GM19193 (cell line): ENCODE measurements around the gene SLC37A2.

Experiments
- POLR2A ChIP-seq: IDR thresholded peaks from 4 replicates; pipeline ENCODE4 v1.6.1; 2011; ENCODE audit not compliant: insufficient read depth, insufficient read length; ENCODE audit errors: extremely low read depth

Gene SLC37A2

DNA sequence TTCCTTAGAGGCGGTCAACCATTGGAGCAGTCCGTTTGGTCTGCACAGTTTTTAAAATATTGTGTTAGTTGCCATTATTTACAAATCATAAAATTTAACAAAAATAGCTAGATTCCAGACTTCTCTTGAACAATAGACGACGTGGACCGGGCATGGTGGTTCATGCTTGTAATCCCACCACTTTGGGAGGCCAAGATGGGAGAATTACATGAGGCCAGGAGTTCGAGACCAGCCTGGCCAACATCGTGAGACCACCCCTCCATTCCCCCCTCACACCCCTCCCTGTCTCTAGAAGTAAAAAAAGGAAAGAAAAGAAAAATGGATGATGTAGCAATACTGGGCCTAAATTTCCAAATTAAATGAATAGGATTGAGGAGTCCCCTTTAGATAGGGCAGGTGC, 965 bp downstream of the SLC37A2 start:
- no peak for TF ChIP-seq POLR2A

DNA sequence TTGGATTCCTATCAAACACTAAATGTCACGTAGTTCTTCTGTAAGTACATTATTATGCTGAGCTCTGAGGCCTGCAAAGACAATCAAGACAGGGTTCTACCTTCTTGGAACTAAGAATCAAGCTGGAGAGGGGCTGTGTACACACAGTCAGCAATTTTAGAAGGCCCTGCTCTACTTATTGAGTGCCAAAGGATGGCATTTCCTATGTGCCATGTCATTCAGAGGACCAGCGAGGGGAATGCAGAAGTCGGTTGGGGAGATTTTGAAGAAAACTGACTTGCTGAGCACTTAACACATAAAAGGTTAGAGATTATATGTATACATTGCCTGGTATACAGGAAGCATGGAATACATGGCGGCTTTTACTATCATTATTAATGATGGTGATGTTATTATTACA, 5.3 kb downstream of the SLC37A2 start:
- no peak for TF ChIP-seq POLR2A

DNA sequence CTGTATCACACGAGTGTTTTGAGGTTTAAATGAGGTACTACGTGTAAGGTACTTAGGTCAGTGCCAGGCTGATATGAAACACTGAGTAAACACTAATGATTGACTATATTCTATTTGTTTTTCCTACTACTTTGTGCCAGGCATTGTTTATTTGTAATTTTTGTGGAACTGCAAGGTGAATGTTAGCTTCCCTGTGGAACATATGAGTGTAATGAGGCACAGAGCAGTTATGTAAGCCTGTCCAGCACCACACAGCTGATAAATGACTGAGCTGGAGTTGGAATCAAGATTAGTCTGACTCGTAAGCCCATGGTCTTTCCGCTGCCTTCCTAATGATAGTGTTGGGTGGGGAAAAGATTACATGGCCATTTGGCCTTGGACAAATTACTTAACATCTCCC, 5.9 kb downstream of the SLC37A2 start:
- TF ChIP-seq POLR2A: no peak

DNA sequence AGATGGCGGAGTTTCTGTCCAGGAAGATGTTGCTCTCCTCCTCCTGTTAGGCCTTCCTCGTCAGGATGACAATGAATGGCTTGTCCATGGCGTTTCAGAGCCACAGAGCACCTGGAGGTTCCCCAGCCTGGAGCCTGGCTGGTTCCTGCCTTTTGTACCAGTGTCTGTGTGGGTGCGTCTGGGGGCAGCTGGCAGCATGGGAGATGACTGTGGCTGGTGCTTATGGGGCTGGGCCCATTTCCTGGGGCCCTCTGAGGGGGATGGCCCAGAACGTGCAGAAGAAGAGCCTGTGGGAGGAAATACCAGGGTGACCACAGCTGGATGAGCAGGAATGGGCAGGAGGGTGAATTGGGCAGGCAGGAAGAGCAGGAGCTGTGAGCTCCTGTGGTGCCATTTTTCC, 6.7 kb downstream of the SLC37A2 start:
- TF ChIP-seq POLR2A: no peak

DNA sequence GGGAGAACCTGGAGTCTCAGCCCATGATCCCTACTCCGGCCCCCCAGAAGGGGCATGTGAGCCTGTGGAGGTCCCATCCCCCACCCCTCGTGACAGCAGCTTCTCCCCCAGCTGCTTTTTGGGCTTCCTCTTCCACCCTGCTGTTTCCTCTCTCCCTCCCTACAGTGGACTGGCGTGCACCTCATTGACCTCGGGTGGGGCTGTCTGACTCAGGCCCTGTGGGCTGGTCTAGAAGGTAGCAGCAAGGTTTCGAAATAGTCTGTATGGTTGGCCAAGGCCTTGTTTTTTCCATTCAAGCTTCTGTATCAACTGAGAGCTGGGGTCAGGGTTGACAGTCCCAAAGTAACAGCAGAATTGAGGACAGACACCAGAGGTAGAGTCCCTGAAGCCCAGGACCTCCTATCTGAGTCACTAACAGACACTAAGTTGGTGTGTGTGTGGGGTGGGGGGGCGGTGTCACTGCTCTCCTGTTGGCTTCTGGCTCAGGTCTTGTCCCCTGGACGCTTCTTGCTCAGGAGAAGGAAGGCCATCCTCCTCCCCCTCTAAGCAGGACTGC, 7.7 kb downstream of the SLC37A2 start:
- TF ChIP-seq POLR2A: peak; percentile 56

DNA sequence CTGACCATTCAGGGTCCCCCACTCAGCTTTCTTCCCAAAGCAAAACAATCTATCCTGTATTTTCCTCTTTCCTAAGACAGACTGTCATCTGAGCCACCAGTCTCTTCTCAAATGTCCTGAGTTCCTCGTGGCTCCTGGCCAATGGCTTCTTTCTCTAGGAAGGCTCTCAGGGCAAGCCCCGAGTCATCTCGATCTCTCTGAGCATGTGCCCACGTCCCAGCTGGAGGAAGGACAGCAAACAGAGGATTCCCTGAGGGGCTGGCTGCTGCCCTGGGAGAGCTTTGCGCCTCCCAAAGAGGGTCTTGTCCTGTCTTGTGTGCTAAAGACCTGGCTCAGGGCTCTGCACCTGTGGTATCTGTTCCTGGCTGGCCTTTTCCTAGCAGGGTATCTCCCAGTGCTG, 8.3 kb downstream of the SLC37A2 start:
- no peak for TF ChIP-seq POLR2A

DNA sequence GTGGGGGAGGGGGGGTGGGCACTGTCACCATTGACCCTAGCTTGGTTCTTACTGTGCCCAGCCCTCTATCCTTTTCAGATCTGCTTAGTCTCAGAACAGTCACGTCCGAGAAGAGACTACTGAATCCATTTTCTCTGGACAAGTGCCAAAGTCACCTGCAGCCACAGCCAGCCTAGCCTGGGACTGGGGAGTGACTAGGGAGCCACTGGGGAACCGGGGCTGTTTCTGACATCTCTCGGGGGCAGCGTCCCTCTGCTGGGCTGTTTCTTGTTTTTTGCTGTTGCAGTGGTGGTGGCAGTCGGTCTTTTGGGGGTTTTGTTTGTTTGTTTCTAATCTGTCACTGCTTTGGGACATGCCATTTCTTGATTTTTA, 8.7 kb downstream of the SLC37A2 start:
- no peak for TF ChIP-seq POLR2A

DNA sequence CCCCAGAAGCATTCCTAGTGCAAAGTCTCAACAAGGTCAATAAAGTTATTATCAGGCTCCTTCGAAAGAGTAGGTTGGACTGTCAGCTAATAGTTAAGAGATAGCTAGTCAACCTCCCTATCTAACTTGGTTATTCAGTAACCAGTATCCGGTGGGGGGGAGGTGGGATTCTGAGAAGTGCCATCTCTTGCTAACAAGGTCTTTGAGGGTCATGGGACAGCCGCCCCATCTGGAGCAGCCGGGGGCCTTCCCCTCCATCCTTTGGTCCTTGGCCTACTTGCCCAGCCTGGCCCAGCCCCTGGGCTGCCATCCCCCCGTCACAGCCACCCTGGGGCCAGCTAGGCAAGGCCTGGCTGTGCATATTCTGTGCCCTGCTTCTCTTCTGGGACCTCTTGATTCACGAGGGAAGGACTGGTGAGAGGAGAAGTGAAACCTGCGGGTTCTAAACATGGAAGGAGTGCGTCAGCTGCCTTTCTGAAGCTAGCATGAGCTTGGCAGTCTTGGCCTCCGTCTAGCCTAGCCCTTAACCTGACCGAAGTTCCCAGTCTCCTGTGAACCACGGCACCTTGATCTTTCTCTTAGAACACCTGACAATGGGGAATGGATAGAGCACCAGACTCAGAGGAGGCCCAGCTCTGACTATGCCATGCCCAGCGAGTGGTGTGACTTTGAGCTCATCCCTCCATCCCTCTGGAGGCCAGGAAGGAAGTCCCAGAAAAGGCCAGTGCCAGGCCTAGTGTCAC, 9.3 kb downstream of the SLC37A2 start:
- TF ChIP-seq POLR2A: peak; percentile 61

DNA sequence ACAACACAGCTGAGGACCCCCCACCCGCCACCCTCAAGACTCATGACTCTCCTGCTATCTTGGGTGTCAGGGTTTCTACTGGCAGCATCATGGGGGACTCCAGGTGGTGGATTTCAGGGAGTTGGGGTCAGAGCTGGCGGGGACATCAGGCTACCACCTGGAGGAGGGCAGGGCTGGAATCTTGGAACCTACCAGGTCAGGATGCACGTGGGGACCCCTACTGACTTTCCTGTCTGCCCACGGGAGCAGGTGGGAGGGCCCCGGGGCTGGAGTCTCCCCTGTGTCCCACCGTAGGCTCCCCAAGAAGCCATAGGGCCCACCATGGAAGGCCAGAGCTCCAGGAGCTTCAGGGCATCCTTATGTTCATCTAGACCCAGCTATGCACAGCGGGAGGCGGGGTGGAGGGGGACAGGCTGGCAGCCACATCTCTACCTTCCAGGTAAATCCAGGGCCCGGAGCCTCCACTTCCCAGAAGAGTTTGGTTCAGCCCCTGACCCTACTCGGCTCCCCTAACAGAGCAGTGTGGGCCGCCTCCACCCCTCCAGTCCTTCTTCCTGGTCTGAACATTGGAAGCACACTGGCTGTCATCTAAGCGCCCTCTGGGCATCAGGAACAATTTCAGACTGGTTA, 10.0 kb downstream of the SLC37A2 start:
- no peak for TF ChIP-seq POLR2A

DNA sequence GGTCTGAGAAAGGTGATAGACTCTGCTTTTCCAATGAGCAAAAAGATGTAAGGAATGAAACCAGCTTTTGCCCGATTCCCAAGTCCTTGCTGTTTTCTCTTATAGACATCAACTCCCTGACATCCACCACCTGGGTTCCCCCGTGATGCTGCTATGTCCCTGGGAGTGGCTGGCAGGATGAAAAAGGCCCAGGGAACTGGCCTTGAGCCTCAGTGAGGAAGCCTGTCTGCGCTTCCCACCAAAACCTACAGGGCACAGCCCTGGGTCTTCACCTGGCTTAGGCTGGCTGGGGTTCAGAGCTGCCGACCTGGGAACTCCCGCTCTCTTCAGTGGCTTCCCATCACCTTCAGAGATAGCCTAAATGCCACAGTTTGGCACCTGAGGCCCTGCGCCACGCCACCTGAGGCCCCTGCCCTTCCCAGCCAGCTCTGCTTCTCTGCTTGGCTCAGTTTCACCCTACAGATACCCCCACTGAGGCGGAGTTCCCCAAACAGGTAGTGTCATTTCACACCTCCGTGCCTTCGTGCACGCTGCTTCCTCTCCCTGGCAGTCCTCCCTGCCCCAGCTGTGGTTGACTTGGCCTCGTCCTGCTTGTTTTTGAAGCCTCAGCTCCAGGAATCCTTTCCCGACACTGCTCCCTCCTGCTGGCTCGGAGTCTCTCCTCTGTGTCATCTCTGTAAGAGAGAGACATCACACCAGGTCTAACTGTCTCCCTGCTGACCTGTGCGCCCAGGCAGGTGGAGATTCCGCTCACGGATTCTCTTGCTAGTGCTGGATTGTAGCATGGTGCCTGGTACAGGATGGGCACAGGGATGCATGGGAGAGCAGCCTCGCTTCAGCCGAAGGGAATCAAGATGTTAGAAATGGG, 10.7 kb downstream of the SLC37A2 start:
- TF ChIP-seq POLR2A: no peak

DNA sequence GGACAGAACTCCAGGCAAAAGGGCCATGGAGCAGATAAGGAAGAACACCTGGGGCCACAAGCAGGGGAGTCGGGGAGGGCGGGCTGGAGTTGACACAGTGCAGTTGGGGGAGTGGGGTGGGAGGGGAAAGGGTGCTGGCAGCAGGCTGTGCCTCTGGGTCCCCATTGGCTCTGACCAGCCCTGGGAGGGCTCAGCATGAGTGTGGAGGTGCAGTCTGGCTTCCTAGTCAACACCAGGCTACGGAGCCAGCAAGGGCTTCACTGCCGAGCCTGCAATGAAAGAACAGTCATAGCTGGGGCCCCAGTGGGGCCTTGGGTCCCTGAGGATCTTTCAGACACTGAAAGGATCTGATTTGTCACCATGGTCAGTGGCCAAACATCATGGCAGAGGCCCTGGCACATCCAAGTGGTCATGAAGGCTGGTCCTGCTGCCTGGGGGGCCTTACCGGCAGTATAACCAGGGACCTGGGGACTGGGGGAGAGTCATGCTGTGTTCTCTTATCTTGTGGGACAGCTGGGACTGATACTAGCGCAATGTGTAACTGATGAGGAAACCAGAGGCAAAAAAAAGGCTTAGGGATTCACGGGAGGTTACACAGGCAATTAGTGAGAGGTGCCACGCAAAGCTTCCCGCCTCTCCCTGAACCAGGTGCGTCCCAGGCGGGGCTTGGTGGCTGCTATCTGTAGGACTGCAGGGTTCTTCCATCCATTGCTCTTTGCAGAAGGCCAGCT, 11.6 kb downstream of the SLC37A2 start:
- TF ChIP-seq POLR2A: no peak

DNA sequence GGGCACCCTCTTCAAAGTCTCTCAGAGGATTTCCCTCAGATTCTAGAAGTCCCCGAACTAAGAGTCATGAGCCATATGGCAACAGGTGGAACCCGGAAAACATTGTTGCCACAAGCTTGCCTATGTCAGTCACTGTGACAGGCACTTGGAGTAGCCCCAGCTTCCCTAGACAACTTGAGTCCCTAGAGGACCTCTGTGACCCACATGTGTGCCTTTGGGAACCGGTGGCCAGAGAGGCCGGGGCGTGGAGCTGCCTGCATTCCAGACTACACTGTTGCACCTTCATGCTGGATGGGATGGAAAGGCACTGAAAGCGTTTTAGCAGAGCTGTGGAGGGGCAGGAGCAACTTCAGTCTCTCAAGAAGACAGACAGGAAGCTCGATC, 12.1 kb downstream of the SLC37A2 start:
- no peak for TF ChIP-seq POLR2A

DNA sequence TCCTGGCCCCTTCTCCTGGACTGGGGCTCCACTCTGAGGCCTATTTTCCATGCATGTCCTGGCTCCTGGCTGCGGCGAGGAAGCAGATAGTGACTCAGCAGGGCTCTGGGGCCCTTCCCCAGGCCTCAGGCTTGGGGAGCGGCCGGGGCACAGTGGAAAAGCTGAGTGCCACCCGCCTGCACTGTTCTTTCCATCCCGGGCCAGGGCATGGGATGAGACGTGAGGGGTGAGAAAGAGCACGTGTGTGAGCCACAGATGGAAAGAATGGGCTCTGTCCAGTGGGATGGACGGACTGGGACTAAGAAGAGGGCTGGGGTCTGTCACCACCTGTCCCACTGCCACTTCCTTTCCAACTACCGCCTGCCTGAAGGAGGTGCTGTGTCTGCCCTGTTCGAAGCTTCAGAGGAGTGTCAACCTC, 12.8 kb downstream of the SLC37A2 start:
- TF ChIP-seq POLR2A: no peak

DNA sequence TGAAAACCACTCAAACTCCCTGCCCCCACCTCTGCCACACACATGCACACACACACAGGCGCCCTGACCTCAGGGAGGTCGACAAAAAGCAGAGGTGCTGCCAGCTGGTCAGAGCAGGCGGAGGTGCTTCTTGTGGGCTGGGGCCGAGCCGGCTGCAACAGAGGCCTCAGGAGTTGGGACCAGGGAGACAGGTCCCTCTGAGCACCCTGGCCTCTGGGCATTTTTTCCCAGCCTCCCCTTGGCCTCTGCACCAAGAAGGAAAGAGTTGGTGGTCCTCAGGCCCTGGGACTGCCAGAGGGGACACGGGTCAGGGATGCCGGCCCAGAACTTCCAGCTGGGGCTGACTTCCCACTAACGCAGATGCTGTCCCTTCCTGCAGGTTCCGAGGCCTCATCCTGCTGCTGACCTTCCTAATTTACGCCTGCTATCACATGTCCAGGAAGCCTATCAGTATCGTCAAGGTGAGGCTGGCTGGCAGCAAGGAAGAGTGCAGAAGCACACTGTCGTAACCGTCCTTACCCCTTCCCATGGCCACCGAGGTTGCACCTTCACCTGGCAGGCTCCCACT, 13.4 kb downstream of the SLC37A2 start:
- no peak for TF ChIP-seq POLR2A
